ENCODE data around the gene PCNT.
"Not testable (repeated sequence)": the region's sequence is repeated elsewhere in the genome, so short reads cannot be mapped to it uniquely, and the experiment has no call there.

Gene PCNT

GRCh38 chr21:46427516-46427915 is 103.6 kb downstream of the PCNT start:
- no peak for DNase-seq (ENCODE audit: low spot score)

- no peak for DNase-seq (ENCODE audit: low spot score)
Observed at GRCh38 chr21:46428286-46428685, 104.3 kb downstream of the PCNT start.

DNA sequence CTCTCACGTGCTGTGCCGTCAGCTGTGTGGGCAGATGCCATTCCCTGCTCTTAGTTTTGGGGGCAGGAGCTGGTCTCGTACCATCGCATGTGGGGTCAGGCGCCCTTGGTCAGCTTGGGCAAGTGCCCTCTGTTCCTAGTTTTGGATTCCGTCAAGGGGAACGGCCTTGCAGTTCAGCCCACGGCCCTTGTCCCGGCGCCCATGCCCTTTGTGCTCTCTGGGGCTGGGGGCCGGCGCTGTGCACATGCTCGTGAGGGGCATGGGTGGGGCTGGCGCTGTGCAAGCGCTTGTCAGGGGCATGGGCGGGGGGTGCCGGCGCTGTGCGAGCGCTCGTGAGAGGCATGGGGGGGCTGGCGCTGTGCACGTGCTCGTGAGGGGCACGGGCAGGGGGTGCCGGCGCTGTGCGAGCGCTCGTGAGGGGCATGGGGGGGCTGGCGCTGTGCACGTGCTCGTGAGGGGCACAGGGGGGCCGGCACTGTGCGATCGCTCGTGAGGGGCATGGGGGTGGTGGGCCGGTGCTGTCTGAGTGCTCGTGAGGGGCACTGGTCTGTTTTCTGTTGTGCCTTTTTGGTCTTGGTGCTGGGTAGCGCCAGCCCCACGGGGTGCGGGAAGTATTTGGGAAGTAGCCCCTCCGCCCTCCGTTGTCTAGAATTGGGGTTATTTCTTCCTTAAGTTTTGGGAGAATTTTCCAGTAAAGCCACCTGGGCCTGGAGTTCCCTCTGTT is 105.2 kb downstream of the PCNT start:
- no peak for DNase-seq (ENCODE audit: low spot score)

DNA sequence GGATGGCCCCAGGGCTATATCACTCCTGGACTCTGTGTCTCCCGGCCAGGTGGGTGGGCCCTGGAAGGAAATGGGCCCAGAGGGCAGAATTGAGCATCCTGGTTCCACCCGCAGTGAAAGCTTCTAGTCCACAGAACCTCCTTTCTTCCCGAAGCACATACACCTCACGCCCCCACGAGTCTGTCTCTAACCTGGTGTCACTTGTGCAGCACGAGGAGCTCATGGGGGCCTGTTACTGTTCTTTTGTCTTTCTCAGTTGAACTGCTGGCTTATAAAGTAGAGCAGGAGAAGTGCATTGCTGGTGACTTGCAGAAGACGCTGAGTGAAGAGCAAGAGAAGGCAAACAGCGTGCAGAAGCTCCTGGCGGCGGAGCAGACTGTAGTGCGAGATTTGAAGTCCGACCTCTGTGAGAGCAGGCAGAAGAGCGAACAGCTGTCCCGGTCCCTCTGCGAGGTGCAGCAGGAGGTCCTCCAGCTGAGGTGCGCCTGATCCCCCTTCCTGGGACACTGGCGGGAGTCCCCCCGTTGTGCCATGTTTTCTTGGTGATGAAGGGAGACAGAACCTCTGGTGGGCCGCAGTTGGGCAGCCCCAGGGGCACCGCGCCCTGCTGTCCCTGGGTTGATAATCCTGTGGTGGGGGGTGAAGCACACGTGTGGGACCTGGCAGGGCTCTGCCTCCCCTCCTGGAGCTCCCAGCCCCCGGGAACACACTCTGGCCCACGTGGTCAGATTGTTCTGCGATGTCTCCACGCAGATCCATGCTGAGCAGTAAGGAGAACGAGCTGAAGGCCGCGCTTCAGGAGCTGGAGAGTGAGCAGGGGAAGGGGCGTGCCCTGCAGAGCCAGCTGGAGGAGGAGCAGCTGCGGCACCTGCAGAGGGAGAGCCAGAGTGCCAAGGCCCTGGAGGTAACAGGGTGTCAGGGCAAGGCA is 106.1 kb downstream of the PCNT start:
- DNase-seq (ENCODE audit: low spot score), result no peak

- no peak for DNase-seq (ENCODE audit: low spot score)
Observed at GRCh38 chr21:46431448-46431847, 107.5 kb downstream of the PCNT start.

DNA sequence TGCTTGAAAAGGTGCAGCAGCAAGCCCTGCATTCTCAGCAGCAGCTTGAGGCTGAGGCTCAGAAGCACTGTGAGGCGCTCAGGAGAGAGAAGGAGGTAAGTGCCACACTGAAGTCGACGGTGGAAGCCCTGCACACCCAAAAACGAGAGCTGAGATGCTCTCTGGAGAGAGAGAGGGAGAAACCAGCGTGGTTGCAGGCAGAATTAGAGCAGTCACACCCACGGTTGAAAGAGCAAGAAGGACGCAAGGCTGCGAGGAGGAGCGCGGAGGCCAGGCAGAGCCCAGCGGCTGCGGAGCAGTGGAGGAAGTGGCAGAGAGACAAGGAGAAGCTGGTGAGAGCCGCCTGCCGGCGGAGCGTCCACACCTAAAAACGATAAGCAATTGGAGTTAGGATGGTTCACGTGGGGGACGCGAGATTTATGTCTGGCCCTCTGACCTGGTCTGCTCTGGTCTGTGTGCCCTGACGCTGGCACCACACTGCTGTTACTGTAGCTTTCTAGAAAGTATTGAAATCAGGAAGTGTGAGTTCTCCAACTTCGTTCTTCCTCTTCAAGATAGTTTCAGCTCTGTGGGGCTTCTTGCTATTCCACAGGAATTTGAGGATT is 108.0 kb downstream of the PCNT start:
- DNase-seq (ENCODE audit: low spot score), result peak; percentile 78

DNA sequence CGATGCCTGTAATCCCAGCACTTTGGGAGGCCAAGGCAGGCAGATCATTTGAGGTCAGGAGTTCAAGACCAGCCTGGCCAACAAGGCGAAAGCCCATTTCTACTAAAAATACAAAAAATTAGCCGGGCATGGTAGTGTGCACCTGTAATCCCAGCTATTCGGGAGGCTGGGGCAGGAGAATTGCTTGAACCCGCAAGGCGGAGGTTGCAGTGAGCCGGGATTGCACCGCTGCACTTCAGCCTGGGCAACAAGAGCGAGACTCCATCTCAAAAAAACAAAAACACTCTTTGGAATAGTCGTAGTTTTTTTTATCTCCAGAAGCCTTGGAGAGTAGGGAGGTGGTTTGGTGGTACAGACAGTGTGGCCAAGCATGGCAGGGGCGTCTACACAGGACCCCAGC is 109.2 kb downstream of the PCNT start:
- DNase-seq (ENCODE audit: low spot score), result not testable (repeated sequence)

- DNase-seq (ENCODE audit: low spot score), result no peak
Observed at GRCh38 chr21:46434322-46434958, 110.5 kb downstream of the PCNT start.

DNA sequence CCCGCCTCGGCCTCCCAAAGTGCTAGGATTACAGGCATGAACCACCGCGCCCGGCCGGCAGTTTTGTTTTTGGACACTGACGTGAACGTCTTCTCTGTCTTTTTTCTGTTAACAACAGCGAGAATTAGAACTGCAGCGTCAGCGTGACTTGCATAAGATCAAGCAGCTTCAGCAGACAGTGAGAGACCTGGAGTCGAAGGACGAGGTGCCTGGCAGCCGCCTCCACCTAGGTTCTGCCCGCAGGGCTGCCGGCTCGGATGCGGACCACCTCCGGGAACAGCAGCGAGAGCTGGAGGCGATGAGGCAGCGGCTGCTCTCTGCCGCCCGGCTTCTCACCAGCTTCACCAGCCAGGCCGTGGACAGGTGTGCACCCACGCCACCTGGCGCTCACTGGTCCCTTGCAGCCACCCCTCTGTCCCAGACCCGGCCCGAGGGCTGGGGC is 111.9 kb downstream of the PCNT start:
- DNase-seq (ENCODE audit: low spot score), result no peak

GRCh38 chr21:46436621-46437020 is 112.7 kb downstream of the PCNT start:
- no peak for DNase-seq (ENCODE audit: low spot score)

GRCh38 chr21:46437096-46437498 is 113.1 kb downstream of the PCNT start:
- DNase-seq (ENCODE audit: low spot score), result no peak

DNA sequence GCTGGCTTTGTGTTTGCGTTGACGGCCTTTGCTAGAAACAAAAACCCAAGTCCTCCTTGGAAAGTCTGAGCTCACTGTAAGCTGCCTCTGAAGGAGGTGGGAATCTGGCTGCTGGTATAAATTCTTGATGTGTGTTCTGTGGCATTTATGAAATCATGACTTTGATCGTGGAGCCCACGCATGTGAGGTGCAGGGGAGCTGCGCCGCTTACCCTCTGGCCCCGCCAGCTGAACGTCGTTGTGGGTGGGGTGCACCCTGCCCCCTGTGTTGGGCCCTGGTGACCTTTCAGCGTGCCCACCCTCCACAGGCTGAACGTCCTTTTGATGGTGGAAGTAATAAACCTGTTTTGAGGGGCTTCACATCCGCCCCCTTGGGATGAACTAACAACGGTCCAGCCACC is 113.6 kb downstream of the PCNT start:
- no peak for DNase-seq (ENCODE audit: low spot score)

GRCh38 chr21:46438241-46438640 is 114.3 kb downstream of the PCNT start:
- no peak for DNase-seq (ENCODE audit: low spot score)

GRCh38 chr21:46439906-46440305 is 116.0 kb downstream of the PCNT start:
- DNase-seq (ENCODE audit: low spot score), result no peak

- no peak for DNase-seq (ENCODE audit: low spot score)
Observed at GRCh38 chr21:46441331-46441730, 117.4 kb downstream of the PCNT start.

GRCh38 chr21:46441961-46442498 is 118.1 kb downstream of the PCNT start:
- DNase-seq (ENCODE audit: low spot score), result no peak

DNA sequence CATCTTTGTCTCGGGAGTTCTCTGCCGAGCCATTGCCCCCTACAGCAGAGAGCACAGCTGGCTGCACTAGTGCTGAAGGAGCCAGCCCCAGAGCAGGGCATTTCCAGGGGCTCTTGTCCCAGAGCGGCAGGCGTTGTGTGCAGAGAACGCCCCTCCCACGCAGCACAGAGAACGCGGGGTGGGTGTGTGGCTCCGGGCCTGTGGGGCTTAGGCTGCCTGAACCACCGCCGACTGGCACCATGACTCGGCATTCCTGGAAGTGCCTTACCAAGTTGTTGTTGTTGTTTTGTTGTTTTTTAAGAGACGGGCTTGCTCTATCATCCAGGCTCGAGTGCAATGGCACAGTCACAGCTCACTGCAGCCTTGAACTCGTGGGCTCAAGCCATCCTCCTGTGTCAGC is 119.0 kb downstream of the PCNT start:
- no peak for DNase-seq (ENCODE audit: low spot score)

DNA sequence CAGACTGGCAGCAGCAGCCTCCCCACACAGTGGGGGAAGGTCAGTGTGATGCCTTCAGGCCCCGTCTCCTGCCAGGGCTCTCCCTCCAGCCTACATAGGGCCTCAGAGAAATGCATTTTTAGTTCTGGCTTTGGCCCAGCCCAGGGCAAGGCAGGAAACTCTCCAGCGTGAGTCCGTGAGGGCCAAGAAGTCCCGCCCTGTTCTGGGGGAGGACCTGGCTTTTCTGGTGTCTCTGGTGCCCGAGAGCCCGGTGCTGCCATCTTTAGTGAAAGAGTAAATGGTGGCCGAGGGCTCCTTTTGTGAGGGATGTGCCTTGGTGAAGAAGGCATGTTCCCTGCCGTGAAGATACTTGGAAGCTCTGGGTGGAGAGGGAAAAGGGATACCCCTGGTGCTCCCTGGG is 120.0 kb downstream of the PCNT start:
- DNase-seq (ENCODE audit: low spot score), result no peak

- DNase-seq (ENCODE audit: low spot score), result no peak
Observed at GRCh38 chr21:46448108-46448507, 124.2 kb downstream of the PCNT start.

- DNase-seq (ENCODE audit: low spot score), result not testable (repeated sequence)
Observed at GRCh38 chr21:46448855-46449254, 124.9 kb downstream of the PCNT start.

DNA sequence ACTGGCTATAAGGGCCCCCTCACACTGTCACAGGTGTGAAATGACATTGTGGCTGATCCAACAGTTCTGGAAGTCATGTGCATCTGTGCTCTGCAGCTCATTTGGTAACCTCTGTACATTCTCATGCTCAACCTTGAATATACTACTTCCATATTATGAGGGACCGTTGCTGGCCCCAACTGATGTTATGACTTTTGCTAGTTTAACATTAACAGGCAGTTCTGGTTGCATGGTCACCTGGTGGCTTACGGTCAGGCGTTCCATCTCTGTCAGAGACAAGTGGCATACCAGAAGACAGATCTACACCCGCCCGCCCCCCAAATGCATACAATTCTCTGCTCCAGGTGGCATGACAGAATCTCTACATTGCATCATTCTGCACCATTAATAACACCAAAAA is 128.8 kb downstream of the PCNT start:
- DNase-seq (ENCODE audit: low spot score), result no peak

GRCh38 chr21:46454142-46454541 is 130.2 kb downstream of the PCNT start:
- DNase-seq (ENCODE audit: low spot score), result no peak
